Measurements from ENCODE around the gene MCL1. TPM values are rescaled to one million over a fixed set of nuclear protein-coding genes. Genes with fewer than 3 reads are reported as not detected.
"Not testable (repeated sequence)": the region's sequence is repeated elsewhere in the genome, so short reads cannot be mapped to it uniquely, and the experiment has no call there.

The MCL1 gene
- total RNA-seq, result 93.5 TPM
- long read RNA-seq, transcript MCL1-202 (3 exons, 3,932 nt), result major isoform, 109 of 131 reads
- long read RNA-seq, partial matches to known transcripts, result 1 of 131 reads
- long read RNA-seq, other reads (novel, unspliced or antisense), result 19 of 131 reads

GRCh38 chr1:150579110-150579944 is at the start of gene MCL1:
TSS of gene MCL1 (minus strand) at chr1:150579610. CDS start at chr1:150579530, 80 bp downstream.
- ATAC-seq (peak; percentile 91), DNase-seq (peak; percentile 97)
- intact Hi-C loops (cut with micrococcal nuclease), result loop anchor here (5.0 kb wide), 1 partner anchor 43 kb away; no protein-coding TSS in a partner anchor

- DNase-seq (no peak), ATAC-seq (no peak)
- intact Hi-C loops (cut with micrococcal nuclease), result no loop called here
These were observed 49.3 kb upstream of the MCL1 start for GRCh38 chr1:150628766-150629114.

DNA sequence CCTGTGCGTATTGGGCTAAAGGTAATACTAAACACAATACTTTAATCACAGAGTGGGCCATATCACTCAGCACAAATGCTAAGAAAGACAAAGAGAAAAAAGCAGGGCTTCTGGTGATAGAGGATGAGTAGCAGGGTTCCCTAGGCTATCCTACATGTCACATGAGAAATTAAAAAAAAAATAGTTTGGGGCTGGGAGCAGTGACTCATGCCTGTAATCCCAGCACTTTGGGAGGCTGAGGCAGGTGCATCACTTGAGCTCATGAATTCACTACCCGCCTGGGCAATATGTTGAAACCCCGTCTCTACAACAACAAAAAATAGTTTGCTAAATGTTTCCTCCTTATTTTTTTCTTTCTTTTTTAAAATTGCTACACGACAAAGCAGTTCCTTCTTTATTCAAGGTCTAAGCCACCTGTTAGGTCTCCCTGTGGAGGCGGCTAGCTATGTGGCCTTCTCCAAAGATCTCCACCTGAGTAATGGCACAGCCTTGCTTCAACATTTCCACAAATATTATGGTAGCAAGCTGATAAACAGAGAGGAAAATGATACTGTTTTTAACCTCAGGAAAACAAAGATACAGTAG is 48.5 kb upstream of the MCL1 start:
- intact Hi-C loops (cut with micrococcal nuclease), result no loop called here
- ATAC-seq (no peak), DNase-seq (no peak)

DNA sequence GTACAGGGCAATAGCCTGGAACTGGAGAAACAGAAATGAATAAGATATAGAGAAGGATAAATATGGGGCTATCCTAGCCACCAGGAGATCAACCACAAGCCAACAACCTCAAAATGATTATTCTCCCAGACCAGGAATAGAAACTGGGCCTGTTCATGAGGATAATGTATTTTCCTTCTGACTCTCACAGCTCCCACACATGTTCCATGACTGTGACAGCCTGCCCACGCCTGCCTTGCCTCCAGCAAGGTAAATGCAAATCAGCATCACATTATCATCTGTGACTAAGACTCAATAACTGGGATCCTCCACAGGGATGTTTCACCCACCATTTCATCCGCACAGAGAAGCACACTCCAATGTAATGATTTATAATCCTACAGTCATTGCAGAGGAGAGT is 46.7 kb upstream of the MCL1 start:
- no peak for ATAC-seq
- intact Hi-C loops (cut with micrococcal nuclease), result no loop called here

GRCh38 chr1:150624546-150624945 is 45.1 kb upstream of the MCL1 start:
- intact Hi-C loops (cut with micrococcal nuclease), result loop anchor here (5.0 kb wide), 2 partner anchors 47 to 62 kb away; partner anchors contain the start of gene MCL1
- DNase-seq, ATAC-seq: not testable (repeated sequence)

More for the DNA sequence above, 46.7 kb upstream of the MCL1 start:
- no peak for DNase-seq

GRCh38 chr1:150624134-150624533 is 44.7 kb upstream of the MCL1 start:
- ATAC-seq, DNase-seq: not testable (repeated sequence)
- intact Hi-C loops (cut with micrococcal nuclease), result loop anchor here (5.0 kb wide), 2 partner anchors 47 to 62 kb away; partner anchors contain the start of gene MCL1

GRCh38 chr1:150622303-150622975 is 43.0 kb upstream of the MCL1 start:
- intact Hi-C loops (cut with micrococcal nuclease), result loop anchor here (5.0 kb wide), 2 partner anchors 45 to 60 kb away; partner anchors contain the start of gene MCL1
- DNase-seq (peak; percentile 74), ATAC-seq (peak; percentile 54)

DNA sequence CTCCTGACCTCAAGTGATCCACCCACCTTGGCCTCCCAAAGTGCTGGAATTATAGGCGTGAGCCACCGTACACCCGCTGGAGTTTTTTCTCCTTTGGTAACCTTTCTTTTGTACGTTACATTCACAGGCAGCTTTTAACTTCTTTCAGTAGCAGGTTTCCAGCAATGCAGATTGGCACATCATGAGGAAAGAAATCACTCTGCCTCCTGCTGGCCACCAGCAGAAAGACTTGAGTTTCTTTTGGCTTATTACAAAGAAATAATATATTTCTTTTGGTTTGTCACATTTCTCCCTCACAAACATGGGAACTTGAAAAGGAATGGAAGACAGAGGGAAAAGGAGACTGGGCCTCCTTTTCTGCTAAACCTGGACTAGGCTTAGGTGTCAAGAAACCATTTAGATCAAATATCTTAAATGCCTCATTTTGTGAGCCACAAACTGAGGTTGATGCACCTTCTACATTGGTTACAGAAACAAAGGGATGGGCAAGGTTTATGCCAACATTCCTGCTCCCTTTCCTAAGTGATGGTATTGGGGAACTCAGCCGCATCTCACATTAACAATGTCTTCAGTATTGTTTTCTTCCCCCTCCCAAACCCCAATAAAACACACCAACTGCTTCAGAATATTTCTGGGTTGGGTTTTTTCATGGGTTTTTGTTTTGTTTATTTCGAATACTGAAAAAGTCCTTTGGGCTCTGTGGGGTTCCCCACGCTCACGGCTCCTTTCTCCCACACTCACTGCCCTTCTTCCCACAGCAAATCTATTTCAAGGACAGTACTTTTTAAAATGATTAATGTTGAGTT is 42.3 kb upstream of the MCL1 start:
- DNase-seq (peak; percentile 53), ATAC-seq (peak; percentile 18)
- intact Hi-C loops (cut with micrococcal nuclease), result loop anchor here (5.0 kb wide), 2 partner anchors 44 to 59 kb away; partner anchors contain the start of gene MCL1

DNA sequence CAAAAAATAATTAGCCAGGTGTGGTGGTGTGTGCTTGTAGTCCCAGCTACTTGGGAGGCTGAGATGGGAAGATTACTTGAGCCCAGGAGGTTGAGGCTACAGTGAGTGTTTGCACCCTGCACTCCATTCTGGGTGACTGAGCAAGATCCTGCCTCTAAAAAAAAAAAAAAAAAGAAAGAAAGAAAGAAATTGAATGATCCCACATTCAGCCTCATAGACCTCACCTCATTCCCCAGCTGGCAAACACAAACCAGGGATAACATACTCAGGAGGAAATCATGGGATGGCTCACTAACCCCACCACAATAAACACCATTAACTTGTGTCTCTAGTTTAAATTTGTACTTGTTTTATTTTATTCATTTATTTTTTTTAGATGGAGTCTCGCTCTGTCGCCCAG is 41.5 kb upstream of the MCL1 start:
- ATAC-seq (no peak), DNase-seq (no peak)
- intact Hi-C loops (cut with micrococcal nuclease), result loop anchor here (5.0 kb wide), 2 partner anchors 44 to 59 kb away; partner anchors contain the start of gene MCL1

DNA sequence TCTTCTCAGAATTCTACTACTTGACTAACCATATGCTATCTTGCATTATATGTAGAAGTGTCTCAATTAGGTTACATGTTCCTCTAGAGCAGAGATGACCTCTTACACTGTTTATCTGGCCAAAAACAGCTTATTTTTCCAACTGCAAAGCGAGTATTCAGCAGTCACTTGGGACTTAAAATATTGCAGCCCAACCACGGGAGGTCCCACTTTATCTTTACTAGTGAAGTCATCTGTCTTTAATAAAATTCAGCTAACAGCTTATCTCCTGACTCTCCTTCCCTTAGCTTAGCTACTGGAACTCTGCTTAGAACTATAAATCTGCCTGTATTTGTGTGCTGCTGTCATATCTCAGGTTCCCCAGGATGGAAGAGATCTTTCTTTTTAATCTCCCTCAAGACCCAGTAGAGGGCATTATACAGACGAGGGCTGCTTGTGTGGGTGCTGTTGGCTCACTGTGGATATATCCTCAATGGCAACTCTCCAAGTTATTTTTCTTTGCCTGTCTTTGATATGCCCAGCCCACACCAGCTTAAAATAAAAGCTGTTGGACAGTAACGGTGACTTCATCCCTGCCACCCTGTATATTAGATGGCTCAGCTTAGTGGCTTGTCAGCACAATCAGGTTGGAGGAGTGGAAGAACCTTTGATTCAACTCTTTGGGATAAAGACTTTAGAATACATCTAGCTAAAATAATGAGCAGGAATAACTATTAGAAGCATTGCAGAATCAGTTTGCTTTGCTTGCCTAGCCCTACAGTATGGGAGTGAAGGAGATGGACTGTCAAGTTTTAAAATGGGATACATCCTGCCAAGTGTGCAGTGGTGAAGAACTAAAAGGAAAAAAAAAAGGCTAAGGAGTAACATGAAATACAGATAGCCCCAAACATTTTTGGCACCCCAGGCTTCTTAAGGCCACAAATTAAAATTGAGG is 40.4 kb upstream of the MCL1 start:
- DNase-seq, result no peak
- intact Hi-C loops (cut with micrococcal nuclease), result loop anchor here (5.0 kb wide), 2 partner anchors 43 to 58 kb away; partner anchors contain the start of gene MCL1

GRCh38 chr1:150615346-150616201 is 36.2 kb upstream of the MCL1 start:
- ATAC-seq, result no peak
- intact Hi-C loops (cut with micrococcal nuclease), result no loop called here

More for the DNA sequence above, 40.4 kb upstream of the MCL1 start:
- peak; percentile 85 for ATAC-seq

GRCh38 chr1:150613061-150613920 is 33.9 kb upstream of the MCL1 start:
- intact Hi-C loops (cut with micrococcal nuclease), result no loop called here
- DNase-seq (no peak), ATAC-seq (peak; percentile 65)

More at GRCh38 chr1:150615346-150616201, 36.2 kb upstream of the MCL1 start:
- no peak for DNase-seq

DNA sequence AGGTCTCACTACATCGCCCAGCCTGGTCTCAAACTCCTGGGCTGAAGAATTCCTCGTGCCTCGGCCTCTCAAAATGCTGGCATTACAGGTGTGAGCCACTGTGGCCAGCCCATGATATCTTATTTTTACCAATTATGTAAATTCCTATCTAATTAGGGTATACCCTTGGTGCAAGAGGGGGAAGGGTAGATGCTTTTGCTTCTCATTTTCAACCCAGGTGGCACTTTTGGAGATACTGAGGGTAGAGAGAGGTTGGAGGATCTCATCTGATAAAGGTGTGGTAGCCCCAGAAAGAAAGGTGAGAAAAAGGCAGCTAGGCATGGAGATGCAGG is 32.6 kb upstream of the MCL1 start:
- ATAC-seq (no peak), DNase-seq (no peak)
- intact Hi-C loops (cut with micrococcal nuclease), result no loop called here

DNA sequence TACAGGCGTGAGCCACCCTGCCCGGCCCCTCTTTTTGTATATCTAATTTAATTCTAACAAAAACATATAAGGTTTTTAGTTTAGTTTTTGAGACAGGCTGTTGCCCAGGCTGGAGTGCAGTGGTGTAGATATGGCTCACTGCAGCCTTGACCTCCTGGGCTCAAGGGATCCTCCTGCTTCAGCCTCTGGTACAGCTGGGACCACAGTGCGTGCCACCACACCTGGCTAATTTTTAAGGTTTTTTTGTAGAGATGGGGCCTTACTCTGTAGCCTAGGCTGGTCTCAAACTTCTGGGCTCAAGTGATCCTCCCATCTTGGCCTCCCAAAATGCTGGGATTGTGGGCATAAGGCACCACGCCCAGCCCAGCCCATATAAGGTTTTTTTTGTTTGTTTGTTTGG is 31.2 kb upstream of the MCL1 start:
- ATAC-seq (no peak), DNase-seq (no peak)

DNA sequence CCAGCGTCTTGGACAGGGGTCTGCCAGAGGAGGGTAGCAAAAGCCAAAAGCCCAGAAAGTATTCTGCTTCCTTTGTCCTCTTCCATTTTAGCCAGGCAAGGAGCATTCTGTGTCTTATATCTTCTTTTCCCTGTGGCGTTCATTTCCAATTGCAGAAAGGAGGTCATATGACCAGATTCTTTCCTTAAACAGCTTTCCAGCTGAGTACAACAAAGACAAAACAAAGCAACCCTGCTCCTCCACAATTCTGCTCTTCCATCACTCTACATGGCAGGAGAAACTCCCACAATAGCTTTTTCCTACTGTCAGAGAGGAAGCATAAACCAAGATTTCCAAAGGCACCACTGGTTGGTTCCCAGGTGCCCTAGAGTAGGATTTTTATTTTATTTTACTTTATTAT is 30.3 kb upstream of the MCL1 start:
- ATAC-seq (no peak), DNase-seq (no peak)
- intact Hi-C loops (cut with micrococcal nuclease), result no loop called here

More for the DNA sequence above, 31.2 kb upstream of the MCL1 start:
- intact Hi-C loops (cut with micrococcal nuclease), result no loop called here

All from left ventricle myocardium superior (tissue), 1 donor.